Fibroblast of lung (primary cell): Measurements from ENCODE around the gene CARHSP1.

Experiments
- EZH2 ChIP-seq: IDR thresholded peaks from 2 replicates; pipeline ENCODE4 v1.5.1; 2012; ENCODE audit warnings: low read length, control low read depth, mild to moderate bottlenecking; ENCODE audit errors: missing control alignments
- TF ChIP-seq, protein P1 (sequence below), 2 donors: IDR thresholded peaks in 1 of 2; conservative IDR thresholded peaks in 1 of 2; 1 replicate in 1 of 2; 2 replicates in 1 of 2; pipeline ENCODE4 v1.5.1; 2011 to 2012; ENCODE audit warnings: low read length in 2 of 2, control low read depth in 1 of 2, inconsistent platforms in 1 of 2, low read depth in 1 of 2, mild to moderate bottlenecking in 1 of 2

DNA sequence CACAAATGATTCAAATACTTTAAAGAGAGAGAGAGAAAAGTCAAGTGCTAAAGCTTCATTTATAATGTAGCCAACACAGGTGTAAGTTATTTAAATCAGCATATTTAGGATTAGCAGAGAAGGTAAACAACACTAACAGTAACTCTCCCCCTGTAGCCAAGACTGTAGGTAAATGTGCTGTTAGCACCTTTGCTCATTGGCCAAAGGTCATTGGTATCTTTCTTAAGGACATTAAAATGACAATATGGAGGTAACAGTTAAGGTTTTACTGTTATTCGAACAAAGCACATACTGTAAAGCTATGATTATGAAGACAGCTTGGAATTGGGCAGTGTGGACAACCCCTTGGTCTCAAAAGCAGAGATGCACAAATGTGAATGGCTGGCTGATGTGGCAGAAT, 42.0 kb upstream of the CARHSP1 start:
- TF ChIP-seq, protein P1, sequence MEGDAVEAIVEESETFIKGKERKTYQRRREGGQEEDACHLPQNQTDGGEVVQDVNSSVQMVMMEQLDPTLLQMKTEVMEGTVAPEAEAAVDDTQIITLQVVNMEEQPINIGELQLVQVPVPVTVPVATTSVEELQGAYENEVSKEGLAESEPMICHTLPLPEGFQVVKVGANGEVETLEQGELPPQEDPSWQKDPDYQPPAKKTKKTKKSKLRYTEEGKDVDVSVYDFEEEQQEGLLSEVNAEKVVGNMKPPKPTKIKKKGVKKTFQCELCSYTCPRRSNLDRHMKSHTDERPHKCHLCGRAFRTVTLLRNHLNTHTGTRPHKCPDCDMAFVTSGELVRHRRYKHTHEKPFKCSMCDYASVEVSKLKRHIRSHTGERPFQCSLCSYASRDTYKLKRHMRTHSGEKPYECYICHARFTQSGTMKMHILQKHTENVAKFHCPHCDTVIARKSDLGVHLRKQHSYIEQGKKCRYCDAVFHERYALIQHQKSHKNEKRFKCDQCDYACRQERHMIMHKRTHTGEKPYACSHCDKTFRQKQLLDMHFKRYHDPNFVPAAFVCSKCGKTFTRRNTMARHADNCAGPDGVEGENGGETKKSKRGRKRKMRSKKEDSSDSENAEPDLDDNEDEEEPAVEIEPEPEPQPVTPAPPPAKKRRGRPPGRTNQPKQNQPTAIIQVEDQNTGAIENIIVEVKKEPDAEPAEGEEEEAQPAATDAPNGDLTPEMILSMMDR (conservative IDR thresholded peaks at IDR 0.05 in 1 of 2, IDR thresholded peaks at IDR 0.05 in 1 of 2; ENCODE audit: low read depth in 1 of 2, low read length in 2 of 2) = no peak
- TF ChIP-seq EZH2 = no peak
